Epithelial cell of esophagus (primary cell): ENCODE results near the gene LCP1.

Source experiments
- DNase-seq: peaks from one replicate; pipeline ENCODE4 v3.0.0; 2010; ENCODE audit warnings: low read depth
- H3K4me3 ChIP-seq: 2 replicates; pipeline ENCODE4 v1.5.1; 2011; ENCODE audit warnings: mild to moderate bottlenecking, low read length, control low read depth
- CTCF ChIP-seq: IDR thresholded peaks from 2 replicates; pipeline ENCODE4 v1.5.1; 2011; ENCODE audit warnings: low read depth, mild to moderate bottlenecking, low read length, control low read depth, inconsistent platforms; ENCODE audit not compliant: insufficient read depth; ENCODE audit errors: missing control alignments

LCP1 gene

DNA sequence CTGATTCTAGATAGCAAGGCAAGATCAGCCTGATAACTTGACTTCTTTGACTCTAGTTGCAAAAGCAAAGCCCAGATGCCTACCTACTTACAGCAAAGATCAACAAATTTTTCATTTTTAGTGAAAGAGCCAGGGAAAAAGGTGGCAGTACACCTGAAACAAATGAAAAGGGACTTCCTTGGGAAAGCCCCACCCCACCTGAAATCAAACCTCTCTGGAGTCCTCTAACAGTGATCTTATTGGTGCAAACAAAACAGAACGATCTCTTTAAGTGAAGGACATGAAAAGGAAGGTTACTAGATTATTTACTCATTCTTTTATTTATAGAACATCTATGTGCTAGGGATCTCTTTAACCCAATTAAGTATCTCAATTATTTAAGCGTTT lies 507 bp upstream of the LCP1 start:
- no peak for TF ChIP-seq CTCF
- DNase-seq = no peak
- no peak overlapping the region for H3K4me3 ChIP-seq

GRCh38 chr13:46181377-46181839 lies 569 bp downstream of the LCP1 start:
- H3K4me3 ChIP-seq = no peak overlapping the region
- no peak for TF ChIP-seq CTCF
- no peak for DNase-seq

DNA sequence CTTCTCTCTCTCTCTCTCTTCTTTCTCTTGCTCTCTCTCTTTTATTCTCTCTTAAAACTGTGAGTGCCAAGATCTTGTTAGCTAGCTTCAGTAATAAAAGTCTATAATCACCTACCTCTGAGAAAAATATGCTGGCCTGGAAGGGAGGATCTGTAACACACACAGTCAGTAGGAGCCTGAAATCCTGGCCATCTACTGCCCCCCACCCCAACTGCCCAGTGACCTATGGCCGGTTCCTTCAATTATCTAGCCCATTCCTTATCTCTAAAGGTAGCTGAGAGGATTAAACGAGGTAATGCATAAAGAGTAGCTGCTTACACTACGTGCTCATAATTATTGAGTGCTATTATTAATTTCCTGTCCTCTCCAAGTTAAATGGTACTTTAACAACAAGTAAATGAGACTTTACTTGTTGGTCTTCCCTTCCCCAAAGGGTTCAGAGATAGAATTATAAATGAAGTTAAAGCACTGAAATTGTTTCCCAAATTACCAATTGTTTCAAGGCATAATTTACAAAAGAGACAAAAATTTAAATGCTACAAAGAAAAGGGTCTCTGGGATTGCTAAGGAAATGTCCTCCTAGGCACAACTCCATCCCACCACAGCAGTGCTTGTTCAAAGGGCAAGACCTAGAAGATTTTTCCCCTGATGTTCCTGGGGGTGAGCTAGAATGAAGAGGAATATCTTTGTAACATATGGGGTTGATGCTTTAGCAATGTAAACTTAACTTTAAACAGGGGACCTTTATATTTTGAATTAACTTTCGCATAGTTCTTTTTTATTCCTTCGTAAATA lies 1.8 kb downstream of the LCP1 start:
- H3K4me3 ChIP-seq = no peak overlapping the region

GRCh38 chr13:46179491-46179908 lies 2.5 kb downstream of the LCP1 start:
- no peak overlapping the region for H3K4me3 ChIP-seq
- DNase-seq = no peak
- TF ChIP-seq CTCF = no peak

More for the DNA sequence above, 1.8 kb downstream of the LCP1 start:
- no peak for DNase-seq
- TF ChIP-seq CTCF = no peak

DNA sequence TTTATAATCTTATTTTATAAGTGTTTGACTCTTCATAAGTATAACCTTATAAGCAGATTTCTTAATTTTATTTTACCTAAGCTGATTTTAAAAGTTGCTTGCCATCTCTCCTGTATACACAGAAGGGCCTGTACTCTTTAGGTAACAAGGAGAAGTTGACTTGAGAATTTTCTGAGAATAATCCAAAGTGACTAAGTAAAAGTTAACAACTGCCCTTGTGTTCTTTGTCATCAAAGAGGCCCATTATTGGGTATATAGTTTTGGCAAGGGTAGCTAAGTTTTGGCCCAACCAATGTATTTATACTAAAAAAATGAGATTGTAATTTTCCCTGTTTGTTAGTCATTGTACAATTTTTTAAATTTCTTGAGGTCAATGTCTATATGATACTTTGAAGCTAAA lies 3.2 kb downstream of the LCP1 start:
- H3K4me3 ChIP-seq = no peak overlapping the region
- no peak for DNase-seq
- no peak for TF ChIP-seq CTCF

DNA sequence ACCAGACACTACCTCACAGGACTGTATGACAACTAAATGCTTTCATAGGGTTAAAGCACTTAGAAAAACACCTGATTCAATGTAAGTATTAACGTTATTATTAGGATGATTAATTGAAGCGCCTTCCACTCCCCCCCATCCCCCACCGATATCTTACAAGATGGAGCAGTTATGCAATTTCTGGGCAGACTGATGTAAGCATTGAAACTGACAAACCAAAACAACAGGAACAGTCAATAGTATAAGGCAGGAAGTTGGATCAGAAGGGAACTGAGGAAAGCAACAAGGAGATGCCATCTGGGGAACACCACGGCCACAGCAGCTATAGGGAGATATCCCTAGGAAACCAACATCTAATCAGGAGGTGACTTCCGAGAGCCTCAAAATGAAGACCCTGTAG lies 3.8 kb downstream of the LCP1 start:
- no peak for DNase-seq

More for the DNA sequence above, 3.8 kb downstream of the LCP1 start:
- TF ChIP-seq CTCF = no peak
- no peak overlapping the region for H3K4me3 ChIP-seq
